ENCODE measurements around the gene DBH.

GRCh38 chr9:133597316-133597957, 38.7 kb upstream of the DBH start:
- TF ChIP-seq, protein P1, sequence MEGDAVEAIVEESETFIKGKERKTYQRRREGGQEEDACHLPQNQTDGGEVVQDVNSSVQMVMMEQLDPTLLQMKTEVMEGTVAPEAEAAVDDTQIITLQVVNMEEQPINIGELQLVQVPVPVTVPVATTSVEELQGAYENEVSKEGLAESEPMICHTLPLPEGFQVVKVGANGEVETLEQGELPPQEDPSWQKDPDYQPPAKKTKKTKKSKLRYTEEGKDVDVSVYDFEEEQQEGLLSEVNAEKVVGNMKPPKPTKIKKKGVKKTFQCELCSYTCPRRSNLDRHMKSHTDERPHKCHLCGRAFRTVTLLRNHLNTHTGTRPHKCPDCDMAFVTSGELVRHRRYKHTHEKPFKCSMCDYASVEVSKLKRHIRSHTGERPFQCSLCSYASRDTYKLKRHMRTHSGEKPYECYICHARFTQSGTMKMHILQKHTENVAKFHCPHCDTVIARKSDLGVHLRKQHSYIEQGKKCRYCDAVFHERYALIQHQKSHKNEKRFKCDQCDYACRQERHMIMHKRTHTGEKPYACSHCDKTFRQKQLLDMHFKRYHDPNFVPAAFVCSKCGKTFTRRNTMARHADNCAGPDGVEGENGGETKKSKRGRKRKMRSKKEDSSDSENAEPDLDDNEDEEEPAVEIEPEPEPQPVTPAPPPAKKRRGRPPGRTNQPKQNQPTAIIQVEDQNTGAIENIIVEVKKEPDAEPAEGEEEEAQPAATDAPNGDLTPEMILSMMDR (IDR thresholded peaks at IDR 0.05), result no peak
- no peak for TF ChIP-seq POLR2A (IDR thresholded peaks at IDR 0.05)

Data from body of pancreas (tissue), 4 donors.